ENCODE data around the gene HNRNPUL1. TPM values are rescaled to one million over a fixed set of nuclear protein-coding genes. Genes with fewer than 3 reads are reported as not detected.

The HNRNPUL1 gene
- total RNA-seq, 2 experiments from 2014 or later = 367 to 388 TPM

DNA sequence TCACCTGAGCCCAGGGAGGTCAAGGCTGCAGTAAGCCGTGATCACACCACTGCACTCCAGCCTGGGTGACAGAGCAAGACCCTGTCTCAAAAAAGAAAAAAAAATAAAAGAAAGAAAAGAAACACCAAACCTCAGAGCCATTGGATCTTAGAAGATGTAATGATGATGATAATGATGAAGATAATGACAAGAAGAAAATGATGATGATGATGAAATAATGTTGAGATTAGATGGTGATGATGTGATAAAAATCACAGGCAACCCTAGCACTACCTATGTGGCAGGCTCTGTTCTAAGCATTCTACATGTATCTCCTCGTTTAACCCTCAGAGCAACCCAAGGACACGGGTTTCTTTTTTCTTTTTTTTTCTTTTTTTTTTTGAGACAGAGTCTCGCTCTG, 20.1 kb upstream of the HNRNPUL1 start:
- POLR2A ChIA-PET = no interaction called here
- Mint-ChIP-seq H3K4me3 (no peak overlapping the region), H3K9me3 (no peaks in the 10 kb centered on the region), H3K4me1 (ENCODE audit: low read depth) (no peaks in the 10 kb centered on the region), H3K27ac (no peak overlapping the region), H3K36me3 (ENCODE audit: low read depth) (no peaks in the 10 kb centered on the region), H3K27me3 (no peaks in the 10 kb centered on the region)
- Histone ChIP-seq H3K27me3 (ENCODE audit: control insufficient read depth in 1 of 2, insufficient read depth in 2 of 2, low read length in 2 of 2) (no peaks in the 10 kb centered on the region), H3K4me1 (ENCODE audit: insufficient read depth, low read length) (no peaks in the 10 kb centered on the region), H3K36me3 (ENCODE audit: insufficient read depth, low read length) (no peaks in the 10 kb centered on the region), H3K9me3 (ENCODE audit: control insufficient read depth in 1 of 2, insufficient read depth in 1 of 2, low read length in 2 of 2) (no peaks in the 10 kb centered on the region), H3K4me3 (ENCODE audit: low read length) (no peak overlapping the region), H3K27ac (ENCODE audit: low read depth in 1 of 2, low read length in 2 of 2) (no peak overlapping the region)
- intact Hi-C loops (cut with DNase I, micrococcal nuclease) = no loop called here
- ATAC-seq (ENCODE audit: poor library complexity) (no peak), DNase-seq (no peak)
- TF ChIP-seq, protein P1, sequence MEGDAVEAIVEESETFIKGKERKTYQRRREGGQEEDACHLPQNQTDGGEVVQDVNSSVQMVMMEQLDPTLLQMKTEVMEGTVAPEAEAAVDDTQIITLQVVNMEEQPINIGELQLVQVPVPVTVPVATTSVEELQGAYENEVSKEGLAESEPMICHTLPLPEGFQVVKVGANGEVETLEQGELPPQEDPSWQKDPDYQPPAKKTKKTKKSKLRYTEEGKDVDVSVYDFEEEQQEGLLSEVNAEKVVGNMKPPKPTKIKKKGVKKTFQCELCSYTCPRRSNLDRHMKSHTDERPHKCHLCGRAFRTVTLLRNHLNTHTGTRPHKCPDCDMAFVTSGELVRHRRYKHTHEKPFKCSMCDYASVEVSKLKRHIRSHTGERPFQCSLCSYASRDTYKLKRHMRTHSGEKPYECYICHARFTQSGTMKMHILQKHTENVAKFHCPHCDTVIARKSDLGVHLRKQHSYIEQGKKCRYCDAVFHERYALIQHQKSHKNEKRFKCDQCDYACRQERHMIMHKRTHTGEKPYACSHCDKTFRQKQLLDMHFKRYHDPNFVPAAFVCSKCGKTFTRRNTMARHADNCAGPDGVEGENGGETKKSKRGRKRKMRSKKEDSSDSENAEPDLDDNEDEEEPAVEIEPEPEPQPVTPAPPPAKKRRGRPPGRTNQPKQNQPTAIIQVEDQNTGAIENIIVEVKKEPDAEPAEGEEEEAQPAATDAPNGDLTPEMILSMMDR (IDR thresholded peaks at IDR 0.05) = no peak
- CTCF ChIA-PET = no interaction called here

DNA sequence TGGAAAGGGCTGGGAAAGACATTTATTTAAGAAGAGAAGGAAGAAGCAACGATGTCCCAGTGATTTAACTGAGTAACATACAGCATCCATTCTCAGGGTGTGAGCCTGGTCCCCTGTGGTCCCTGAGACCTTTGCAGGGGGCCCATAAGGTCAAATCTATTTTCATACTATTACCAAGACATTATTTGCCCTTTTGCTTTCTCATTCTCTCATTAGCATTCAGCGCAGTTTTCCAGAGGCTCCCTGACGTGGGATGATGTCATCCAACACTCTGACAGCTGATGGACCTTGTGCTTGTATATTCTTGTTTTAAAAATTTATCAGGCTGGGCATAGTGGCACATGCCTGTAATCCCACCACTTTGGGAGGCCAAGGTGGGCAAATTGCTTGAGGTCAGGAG, 18.3 kb upstream of the HNRNPUL1 start:
- Mint-ChIP-seq H3K4me1 (ENCODE audit: low read depth) (no peaks in the 10 kb centered on the region), H3K9me3 (no peaks in the 10 kb centered on the region), H3K27me3 (no peaks in the 10 kb centered on the region), H3K27ac (no peak overlapping the region), H3K36me3 (ENCODE audit: low read depth) (no peaks in the 10 kb centered on the region), H3K4me3 (no peak overlapping the region)
- no peaks in the 10 kb centered on the region for H3K4me1 ChIP-seq (ENCODE audit: insufficient read depth, low read length)
- ATAC-seq (ENCODE audit: poor library complexity) (no peak), DNase-seq (no peak)
- ChIA-PET CTCF (interaction anchor here (0.7 kb wide), 1 partner anchor 553 kb away, joined by 3 read pairs; no protein-coding TSS in a partner anchor), POLR2A (interaction anchor here (1.1 kb wide), 1 partner anchor 18 kb away, joined by 4 read pairs; no protein-coding TSS in a partner anchor)
- no peaks in the 10 kb centered on the region for H3K9me3 ChIP-seq (ENCODE audit: control insufficient read depth in 1 of 2, insufficient read depth in 1 of 2, low read length in 2 of 2)
- H3K4me3 ChIP-seq (ENCODE audit: low read length) = no peak overlapping the region
- intact Hi-C loops (cut with DNase I, micrococcal nuclease) = no loop called here
- H3K27me3 ChIP-seq (ENCODE audit: control insufficient read depth in 1 of 2, insufficient read depth in 2 of 2, low read length in 2 of 2) = no peaks in the 10 kb centered on the region
- no peaks in the 10 kb centered on the region for H3K36me3 ChIP-seq (ENCODE audit: insufficient read depth, low read length)
- TF ChIP-seq, protein P1 (IDR thresholded peaks at IDR 0.05) = no peak
- no peak overlapping the region for H3K27ac ChIP-seq (ENCODE audit: low read depth in 1 of 2, low read length in 2 of 2)

DNA sequence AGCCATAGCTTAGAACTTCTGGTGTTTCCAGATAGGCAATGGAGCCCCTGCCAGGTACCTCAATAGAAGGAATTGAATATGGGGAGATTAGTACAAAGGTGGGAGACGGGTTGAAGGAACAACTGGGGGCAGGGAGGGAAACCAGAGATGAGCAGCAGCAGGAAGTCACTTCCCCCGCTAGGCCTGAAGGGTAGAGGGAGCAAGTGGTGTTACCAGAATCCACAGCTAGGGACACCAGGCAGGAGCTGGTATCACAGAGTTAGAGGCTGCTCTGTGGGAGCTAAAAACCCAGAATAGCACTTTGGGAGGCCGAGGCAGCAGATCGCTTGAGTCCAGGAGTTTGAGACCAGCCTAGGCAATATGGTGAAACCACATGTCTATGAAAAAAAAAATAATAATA, 15.3 kb upstream of the HNRNPUL1 start:
- H3K4me1 ChIP-seq (ENCODE audit: insufficient read depth, low read length) = no peaks in the 10 kb centered on the region
- Mint-ChIP-seq H3K27me3 (peaks cover 4% of the 10 kb centered on the region), H3K36me3 (ENCODE audit: low read depth) (no peaks in the 10 kb centered on the region), H3K27ac (no peak overlapping the region), H3K4me1 (ENCODE audit: low read depth) (no peaks in the 10 kb centered on the region), H3K4me3 (no peak overlapping the region), H3K9me3 (no peaks in the 10 kb centered on the region)
- no peaks in the 10 kb centered on the region for H3K36me3 ChIP-seq (ENCODE audit: insufficient read depth, low read length)
- ChIA-PET CTCF (interaction anchor here (0.7 kb wide), 1 partner anchor 104 kb away, joined by 5 read pairs; no protein-coding TSS in a partner anchor), POLR2A (interaction anchor here (0.8 kb wide), 1 partner anchor 23 kb away, joined by 3 read pairs; no protein-coding TSS in a partner anchor)
- H3K9me3 ChIP-seq (ENCODE audit: control insufficient read depth in 1 of 2, insufficient read depth in 1 of 2, low read length in 2 of 2) = no peaks in the 10 kb centered on the region
- no peak for DNase-seq
- no peak overlapping the region for H3K27ac ChIP-seq (ENCODE audit: low read depth in 1 of 2, low read length in 2 of 2)
- no peak overlapping the region for H3K4me3 ChIP-seq (ENCODE audit: low read length)
- no peaks in the 10 kb centered on the region for H3K27me3 ChIP-seq (ENCODE audit: control insufficient read depth in 1 of 2, insufficient read depth in 2 of 2, low read length in 2 of 2)
- TF ChIP-seq, protein P1 (IDR thresholded peaks at IDR 0.05) = no peak
- ATAC-seq (ENCODE audit: poor library complexity) = no peak
- intact Hi-C loops (cut with DNase I, micrococcal nuclease) = no loop called here

Data from CD4-positive, alpha-beta T cell (primary cell).